HepG2 (cell line): ENCODE measurements around the gene USH2A. TPM values are rescaled to one million over a fixed set of nuclear protein-coding genes. Genes with fewer than 3 reads are reported as not detected.

Experiments
- ATAC-seq: fragments of 200-7000 bp; cut with Tn5 transposase; 3 replicates; pipeline ENCODE4 v1.9.1; 2020; ENCODE audit warnings: mild to moderate bottlenecking, moderate library complexity
- BruUV-seq: library from RNA; stranded (reverse); fragments of 400-500 nt; replicated peaks from 2 replicates; lab custom pipeline; 2021; lab: Mats Ljungman, UMichigan
- CTCF ChIA-PET: fragments of 300-600 bp; formaldehyde crosslinking; extraction: SDS; loops from one replicate; lab custom pipeline; 2021; ENCODE audit warnings: low total read pairs, inconsistent platforms, low intra/inter-chr PET ratio; lab: Yijun Ruan, JAX
- POLR2A ChIA-PET: fragments of 350-600 bp; sonication (Branson Sonifier 250); formaldehyde crosslinking; loops from one replicate; lab custom pipeline; 2020; ENCODE audit warnings: antibody characterized with exemption, inconsistent platforms; lab: Yijun Ruan, JAX
- DNase-seq: peaks from one replicate; pipeline ENCODE4 v3.0.0-alpha.2; 2015; ENCODE audit warnings: low spot score
- FAIRE-seq: peaks from 3 replicates; lab custom pipeline; 2011; peaks lifted over from hg19 to GRCh38; lab: Jason Lieb, UNC
- H2AFZ ChIP-seq: one replicate; pipeline ENCODE4 v1.6.1; 2011; ENCODE audit warnings: low read length, inconsistent platforms
- H3K27ac ChIP-seq: fragments of 300-600 bp; 3 replicates; pipeline ENCODE4 v1.8.0; 2011; ENCODE audit warnings: mixed run types, mild to moderate bottlenecking, mixed read lengths, low read length, inconsistent platforms; ENCODE audit not compliant: insufficient read depth; ENCODE audit errors: extremely low read length
- H3K27me3 ChIP-seq, 2 experiments: fragments of 200-600 bp in 1 of 2; 2 replicates in 1 of 2; 3 replicates in 1 of 2; pipeline versions ENCODE4 v1.6.0 to v1.8.0; 2011; ENCODE audit warnings: low read length in 2 of 2, mild to moderate bottlenecking in 2 of 2, moderate library complexity in 2 of 2, inconsistent platforms in 1 of 2; ENCODE audit not compliant: insufficient read depth in 2 of 2, control insufficient read depth in 1 of 2
- H3K36me3 ChIP-seq, 2 experiments: fragments of 200-600 bp in 1 of 2; replicated peaks in 1 of 2; 2 replicates in 1 of 2; 3 replicates in 1 of 2; pipeline versions ENCODE4 v1.5.1 to v1.8.0; 2011; ENCODE audit warnings: low read length in 2 of 2, inconsistent platforms in 1 of 2; ENCODE audit not compliant: insufficient read depth in 2 of 2, control insufficient read depth in 1 of 2
- H3K4me1 ChIP-seq: 2 replicates; pipeline ENCODE4 v1.5.1; 2012; ENCODE audit warnings: low read length, inconsistent platforms; ENCODE audit not compliant: insufficient read depth
- H3K4me2 ChIP-seq: 2 replicates; pipeline ENCODE4 v1.6.0; 2011; ENCODE audit warnings: low read depth, low read length, inconsistent platforms
- H3K4me3 ChIP-seq, 3 experiments: fragments of 200-600 bp in 1 of 3; sonication (generic), shearing (Covaris generic) in 1 of 3; replicated peaks in 1 of 3; 2 replicates each; pipeline ENCODE4 v1.5.1; 2011 to 2016; ENCODE audit warnings: low read length in 3 of 3, inconsistent platforms in 2 of 3, low read depth in 2 of 3, mild to moderate bottlenecking in 2 of 3, control low read depth in 1 of 3, mixed read lengths in 1 of 3; ENCODE audit not compliant: insufficient read depth in 1 of 3
- H3K79me2 ChIP-seq: one replicate; pipeline ENCODE4 v1.6.1; 2011; ENCODE audit warnings: low read length, inconsistent platforms; ENCODE audit not compliant: insufficient read depth
- H3K9ac ChIP-seq: 2 replicates; pipeline ENCODE4 v1.6.0; 2011; ENCODE audit warnings: mild to moderate bottlenecking, low read depth, low read length, inconsistent platforms; ENCODE audit not compliant: insufficient read depth
- H3K9me3 ChIP-seq: 2 replicates; pipeline ENCODE4 v1.5.1; 2012; ENCODE audit warnings: mild to moderate bottlenecking, low read length
- H4K20me1 ChIP-seq: 2 replicates; pipeline ENCODE4 v1.6.0; 2011; ENCODE audit warnings: inconsistent platforms, mild to moderate bottlenecking, low read length, moderate library complexity; ENCODE audit not compliant: insufficient read depth
- FOXM1 ChIP-seq: sonication (generic); formaldehyde crosslinking; IDR thresholded peaks from 2 replicates; pipeline ENCODE4 v1.5.0; 2020; ENCODE audit warnings: missing genetic modification reagents
- KLF9 ChIP-seq: IDR thresholded peaks from 2 replicates; pipeline ENCODE4 v1.6.1; 2016; ENCODE audit warnings: low read depth
- MIER3 ChIP-seq: IDR thresholded peaks from 2 replicates; pipeline ENCODE4 v1.6.1; 2016; ENCODE audit warnings: missing compliant biosample characterization, borderline replicate concordance
- REST ChIP-seq, 2 experiments: IDR thresholded peaks; 2 replicates each; pipeline ENCODE4 v1.6.1; 2011 to 2012; ENCODE audit warnings: low read length in 2 of 2, borderline replicate concordance in 1 of 2, low read depth in 1 of 2, mild to moderate bottlenecking in 1 of 2, moderate library complexity in 1 of 2
- TP53 ChIP-seq: sonication (generic); formaldehyde crosslinking; conservative IDR thresholded peaks from 2 replicates; pipeline ENCODE4 v1.4.0; 2020; ENCODE audit warnings: missing genetic modification reagents
- ZBTB33 ChIP-seq: sonication (generic); formaldehyde crosslinking; IDR thresholded peaks from 2 replicates; pipeline ENCODE4 v1.4.0; 2020; ENCODE audit warnings: missing genetic modification reagents
- ZMYM2 ChIP-seq: sonication (generic); formaldehyde crosslinking; IDR thresholded peaks from 2 replicates; pipeline ENCODE4 v1.8.0; 2022; ENCODE audit warnings: mild to moderate bottlenecking, missing genetic modification reagents
- ZNF224 ChIP-seq: sonication (generic); formaldehyde crosslinking; IDR thresholded peaks from 2 replicates; pipeline ENCODE4 v1.5.0; 2020; ENCODE audit warnings: mild to moderate bottlenecking, missing genetic modification reagents
- ZNF451 ChIP-seq: sonication (generic); formaldehyde crosslinking; IDR thresholded peaks from 2 replicates; pipeline ENCODE4 v1.5.0; 2020; ENCODE audit warnings: mild to moderate bottlenecking, missing genetic modification reagents
- ZNF740 ChIP-seq: sonication (generic); formaldehyde crosslinking; IDR thresholded peaks from 2 replicates; pipeline ENCODE4 v1.4.0; 2020; ENCODE audit warnings: missing genetic modification reagents
- ZNF784 ChIP-seq: sonication (generic); formaldehyde crosslinking; IDR thresholded peaks from 2 replicates; pipeline ENCODE4 v1.5.1; 2020; ENCODE audit warnings: missing genetic modification reagents, mild to moderate bottlenecking, borderline replicate concordance
- ZSCAN29 ChIP-seq: sonication (generic); formaldehyde crosslinking; conservative IDR thresholded peaks from 2 replicates; pipeline ENCODE4 v1.4.0; 2020; ENCODE audit warnings: mild to moderate bottlenecking, missing genetic modification reagents
- whole genome bisulfite sequencing: methylation state at CpG from one replicate; pipeline ENCODE4 v1.1.6; 2017; ENCODE audit warnings: low lambda C conversion rate; 5-methylcytosine and 5-hydroxymethylcytosine counted together
- in situ Hi-C: cut with HindIII; loops from 2 replicates; pipeline ENCODE4 v1.10.0; 2017; ENCODE audit warnings: low pct_unique_long_range_greater_than_20kb; ENCODE audit not compliant: extremely low pct_ligation_motif_present
- intact Hi-C: fragments of 100-400 bp; cut with micrococcal nuclease; formaldehyde crosslinking; loops from one replicate; pipeline ENCODE4 v1.10.0; 2022; ENCODE audit not compliant: unreplicated experiment
- polyA plus RNA-seq, 8 experiments: library from polyadenylated mRNA; depleted of rRNA in 3 of 8; stranded (reverse) in 7 of 8; unstranded in 1 of 8; fragments of >200 nt; fragmentation: Illumina TruSeq in 4 of 8; extraction: Trizol in 4 of 8; gene quantifications; 2 replicates each; pipeline versions ENCODE4 v1.2.1 to v1.2.3, GENCODE V29; 2011 to 2016; ENCODE audit warnings: low read depth in 4 of 8, missing spikeins in 1 of 8, mixed read lengths in 1 of 8; ENCODE audit not compliant: insufficient read depth in 1 of 8
- total RNA-seq, 5 experiments: library from RNA; depleted of rRNA; stranded (reverse); fragments of >200 nt; fragmentation: Illumina TruSeq; extraction: Trizol; gene quantifications; 2 replicates each; pipeline ENCODE4 v1.2.3, GENCODE V29; 2016; ENCODE audit warnings: low read depth in 1 of 5

Gene USH2A
- total and polyA plus RNA-seq, 2 of the 13 experiments (the other 11 are each of a cell fraction or from before 2014, with no cell fraction given): 0.02 TPM; not detected in 1

- Histone ChIP-seq H3K9ac (no peak overlapping the region), H3K9me3 (no peaks in the 10 kb centered on the region), H3K36me3 (peaks cover 0 to 43% of the 10 kb centered on the region in 2 experiments; a peak in 4 of 5 replicates), H2AFZ (no peak overlapping the region), H3K27me3 (no peaks in the 10 kb centered on the region), H3K79me2 (no peaks in the 10 kb centered on the region), H3K4me1 (no peaks in the 10 kb centered on the region), H3K27ac (no peak overlapping the region), H3K4me2 (no peak overlapping the region), H3K4me3 (no peak overlapping the region), H4K20me1 (no peaks in the 10 kb centered on the region)
- POLR2A ChIA-PET: no interaction called here
- no TSS peak for BruUV-seq
- 98% methylated on average over 5 of the region's 5 CpGs for WGBS
- no peak for DNase-seq
- in situ Hi-C loops: no loop called here
- no peak for ATAC-seq
- FAIRE-seq: no peak
- intact Hi-C loops: no loop called here
- TF ChIP-seq ZBTB33 (CRISPR knock-in tag) (0 out of 2 replicates have a peak, but pooled peaks have one; percentile 38), KLF9 (CRISPR knock-in tag) (no peak)
- CTCF ChIA-PET: no interaction called here
Measured at GRCh38 chr1:215583185-215583749, 840.0 kb downstream of the USH2A start.

GRCh38 chr1:215581896-215582295 is 841.4 kb downstream of the USH2A start:
- no peak for DNase-seq
- TF ChIP-seq ZNF784: no peak
- TF ChIP-seq TP53 (CRISPR knock-in tag): no peak
- TF ChIP-seq MIER3 (CRISPR knock-in tag): no peak
- no peak for TF ChIP-seq ZNF224 (CRISPR knock-in tag)
- TF ChIP-seq ZNF740 (CRISPR knock-in tag): no peak
- no peak for TF ChIP-seq ZMYM2 (CRISPR knock-in tag)
- TF ChIP-seq ZNF451 (CRISPR knock-in tag): no peak
- TF ChIP-seq ZSCAN29 (CRISPR knock-in tag): no peak
- no peak for TF ChIP-seq REST (IDR thresholded peaks at IDR 0.05; ENCODE audit: borderline replicate concordance in 1 of 2, low read depth in 1 of 2, low read length in 2 of 2)
- TF ChIP-seq FOXM1 (CRISPR knock-in tag): no peak

More at GRCh38 chr1:215581896-215582295, 841.4 kb downstream of the USH2A start:
- H3K36me3 ChIP-seq: peaks cover 0 to 49% of the 10 kb centered on the region in 2 experiments; a peak in 4 of 5 replicates
- H3K4me1 ChIP-seq: no peaks in the 10 kb centered on the region
- FAIRE-seq: no peak
- H2AFZ ChIP-seq: no peak overlapping the region
- no peak overlapping the region for H3K9ac ChIP-seq
- 99% methylated on average over 2 of the region's 2 CpGs for WGBS
- no peak overlapping the region for H3K4me2 ChIP-seq
- BruUV-seq: no TSS peak
- intact Hi-C loops (no loop called here), in situ Hi-C loops (no loop called here)
- ChIA-PET CTCF (no interaction called here), POLR2A (no interaction called here)
- H4K20me1 ChIP-seq: no peaks in the 10 kb centered on the region
- no peak overlapping the region for H3K4me3 ChIP-seq
- no peak overlapping the region for H3K27ac ChIP-seq
- no peaks in the 10 kb centered on the region for H3K9me3 ChIP-seq
- no peaks in the 10 kb centered on the region for H3K79me2 ChIP-seq
- no peaks in the 10 kb centered on the region for H3K27me3 ChIP-seq
- no peak for ATAC-seq
